HEK293T (cell line): Measurements from ENCODE around the gene BLVRA.

ENCODE experiments used
- CTCF ChIA-PET: fragments of 350-600 bp; formaldehyde crosslinking; extraction: SDS; loops from one replicate; lab custom pipeline; 2021; ENCODE audit warnings: antibody characterized with exemption, inconsistent platforms; lab: Yijun Ruan, JAX
- POLR2A ChIA-PET: fragments of 350-600 bp; formaldehyde crosslinking; extraction: SDS; loops from one replicate; lab custom pipeline; 2020; ENCODE audit warnings: antibody characterized with exemption, inconsistent platforms; lab: Yijun Ruan, JAX
- DNase-seq: peaks from one replicate; pipeline ENCODE4 v3.0.0; 2012; ENCODE audit warnings: mixed read lengths; ENCODE audit errors: extremely low spot score
- ARNT ChIP-seq: fragments of 450-650 bp; IDR thresholded peaks from 2 replicates; pipeline ENCODE4 v1.6.1; 2017; ENCODE audit warnings: mild to moderate bottlenecking
- BHLHE40 ChIP-seq: fragments of 450-650 bp; IDR thresholded peaks from 2 replicates; pipeline ENCODE4 v1.6.1; 2016; ENCODE audit warnings: mild to moderate bottlenecking, moderate library complexity, borderline replicate concordance
- CTBP1 ChIP-seq: fragments of 450-650 bp; IDR thresholded peaks from 2 replicates; pipeline ENCODE4 v1.6.1; 2016; ENCODE audit warnings: borderline replicate concordance
- ELF4 ChIP-seq: fragments of 450-650 bp; IDR thresholded peaks from 2 replicates; pipeline ENCODE4 v1.6.1; 2017; ENCODE audit warnings: antibody characterized with exemption
- FOXA1 ChIP-seq: fragments of 450-650 bp; IDR thresholded peaks from 2 replicates; pipeline ENCODE4 v1.6.1; 2016; ENCODE audit warnings: mild to moderate bottlenecking
- FOXK2 ChIP-seq: fragments of 450-650 bp; IDR thresholded peaks from 2 replicates; pipeline ENCODE4 v1.6.1; 2016; ENCODE audit warnings: mild to moderate bottlenecking
- FOXM1 ChIP-seq: fragments of 450-650 bp; IDR thresholded peaks from 2 replicates; pipeline ENCODE4 v1.6.1; 2017; ENCODE audit warnings: mild to moderate bottlenecking, borderline replicate concordance
- HDGF ChIP-seq: fragments of 450-650 bp; IDR thresholded peaks from 2 replicates; pipeline ENCODE4 v1.6.1; 2017; ENCODE audit warnings: antibody characterized with exemption, borderline replicate concordance
- L3MBTL2 ChIP-seq: fragments of 450-650 bp; conservative IDR thresholded peaks from 2 replicates; pipeline ENCODE4 v1.6.1; 2016; ENCODE audit warnings: mild to moderate bottlenecking
- LEF1 ChIP-seq: fragments of 450-650 bp; IDR thresholded peaks from 2 replicates; pipeline ENCODE4 v1.6.1; 2017; ENCODE audit warnings: mild to moderate bottlenecking, borderline replicate concordance
- NFRKB ChIP-seq: fragments of 450-650 bp; IDR thresholded peaks from 2 replicates; pipeline ENCODE4 v1.6.1; 2016; ENCODE audit warnings: mild to moderate bottlenecking, moderate library complexity
- SP1 ChIP-seq: fragments of 450-650 bp; IDR thresholded peaks from 2 replicates; pipeline ENCODE4 v1.6.1; 2017
- SUZ12 ChIP-seq: fragments of 450-650 bp; IDR thresholded peaks from 2 replicates; pipeline ENCODE4 v1.6.1; 2016; ENCODE audit warnings: mild to moderate bottlenecking
- TARDBP ChIP-seq: fragments of 450-650 bp; IDR thresholded peaks from 2 replicates; pipeline ENCODE4 v1.6.1; 2016
- ZNF384 ChIP-seq: fragments of 450-650 bp; IDR thresholded peaks from 2 replicates; pipeline ENCODE4 v1.6.1; 2016
- TF ChIP-seq, protein P1 (sequence below): fragments of 450-650 bp; IDR thresholded peaks from 2 replicates; pipeline ENCODE4 v1.6.1; 2016

BLVRA gene

DNA sequence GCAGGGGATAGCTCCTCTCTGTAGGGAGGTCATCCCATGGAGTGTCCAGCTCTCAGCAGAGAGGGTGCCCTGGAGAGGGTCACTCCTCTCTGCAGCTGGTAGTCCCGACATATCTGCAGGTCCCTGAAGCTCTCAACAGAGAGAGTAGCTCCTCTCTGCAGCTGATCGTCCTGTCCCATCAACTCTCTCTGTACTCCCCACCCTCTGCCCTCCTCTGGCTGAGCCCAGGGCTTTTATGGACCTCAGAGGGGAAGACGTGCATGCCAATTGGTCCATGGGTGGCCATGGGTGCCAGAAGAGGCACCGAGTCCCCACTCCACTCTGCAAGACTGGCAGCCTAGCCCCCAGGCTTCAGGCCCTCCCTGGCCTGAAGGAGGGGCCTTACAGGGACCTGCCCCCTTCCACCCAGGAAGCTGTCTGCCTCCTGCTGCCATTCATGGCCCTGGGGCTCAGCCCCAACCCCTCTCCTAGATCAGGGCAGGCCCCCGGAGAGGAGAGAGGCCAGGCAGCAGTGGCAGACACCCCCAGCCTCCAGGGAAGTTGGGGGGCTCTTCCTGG is 9.0 kb upstream of the BLVRA start:
- DNase-seq = no peak
- TF ChIP-seq FOXM1 (no peak), CTBP1 (no peak), L3MBTL2 (no peak), NFRKB (no peak), SUZ12 (no peak), ZNF384 (no peak), SP1 (no peak), HDGF (no peak), FOXA1 (no peak), ARNT (no peak), LEF1 (no peak), BHLHE40 (no peak), ELF4 (no peak), FOXK2 (no peak), TARDBP (no peak)
- TF ChIP-seq, protein P1, sequence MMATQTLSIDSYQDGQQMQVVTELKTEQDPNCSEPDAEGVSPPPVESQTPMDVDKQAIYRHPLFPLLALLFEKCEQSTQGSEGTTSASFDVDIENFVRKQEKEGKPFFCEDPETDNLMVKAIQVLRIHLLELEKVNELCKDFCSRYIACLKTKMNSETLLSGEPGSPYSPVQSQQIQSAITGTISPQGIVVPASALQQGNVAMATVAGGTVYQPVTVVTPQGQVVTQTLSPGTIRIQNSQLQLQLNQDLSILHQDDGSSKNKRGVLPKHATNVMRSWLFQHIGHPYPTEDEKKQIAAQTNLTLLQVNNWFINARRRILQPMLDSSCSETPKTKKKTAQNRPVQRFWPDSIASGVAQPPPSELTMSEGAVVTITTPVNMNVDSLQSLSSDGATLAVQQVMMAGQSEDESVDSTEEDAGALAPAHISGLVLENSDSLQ = no peak
- POLR2A ChIA-PET = interaction anchor here (1.4 kb wide), 1 partner anchor 9 kb away, joined by 4 read pairs; the partner anchor contains the start of gene BLVRA
- CTCF ChIA-PET = interaction anchor here (0.8 kb wide), 1 partner anchor 10 kb away, joined by 4 read pairs; the partner anchor contains the start of gene BLVRA

DNA sequence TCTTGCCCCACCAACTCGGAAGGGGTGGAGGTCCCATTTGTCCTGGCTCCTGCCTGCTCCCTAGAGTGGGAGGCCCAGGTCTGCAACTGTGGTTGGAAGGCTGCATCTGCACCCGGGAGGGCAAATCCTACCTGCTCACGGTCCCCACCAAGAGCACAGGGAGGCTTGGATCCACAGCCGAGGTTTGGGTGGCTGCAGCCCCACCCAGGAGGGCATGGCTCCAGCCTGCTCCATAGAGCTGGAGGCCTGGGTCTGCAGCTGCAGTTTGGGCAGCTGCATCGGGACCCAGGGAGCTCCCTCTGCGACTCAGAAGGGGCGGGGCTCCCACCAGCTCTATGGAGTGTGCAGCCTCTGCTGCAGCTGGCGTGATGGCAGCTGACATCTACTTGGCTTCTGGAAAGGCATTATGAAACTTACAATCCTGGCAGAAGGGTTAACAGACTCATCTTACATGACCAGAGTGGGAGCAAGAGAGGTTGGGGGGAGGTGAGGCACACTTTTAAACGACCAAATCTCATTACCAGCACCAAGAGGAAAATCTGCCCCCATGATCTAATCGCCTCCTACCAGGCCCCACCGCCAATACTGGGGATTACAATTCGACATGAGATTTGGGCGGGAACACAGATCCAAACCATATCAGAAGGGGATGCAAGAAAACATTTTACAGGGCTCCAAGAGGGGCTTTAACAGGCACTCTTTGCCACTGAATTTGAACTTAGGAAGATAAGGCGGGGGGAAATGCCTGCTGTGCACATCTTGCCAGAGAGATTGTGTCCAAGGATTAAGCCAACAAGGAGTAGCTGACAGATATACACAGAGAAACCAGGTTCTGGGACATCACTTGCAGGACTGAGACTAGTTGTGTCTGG is 8.2 kb upstream of the BLVRA start:
- DNase-seq = no peak
- ChIA-PET CTCF (interaction anchor here (0.8 kb wide), 1 partner anchor 9 kb away, joined by 4 read pairs; the partner anchor contains the start of gene BLVRA), POLR2A (interaction anchor here (1.4 kb wide), 1 partner anchor 8 kb away, joined by 4 read pairs; the partner anchor contains the start of gene BLVRA)
- TF ChIP-seq FOXA1 (no peak), ARNT (no peak), HDGF (no peak)

DNA sequence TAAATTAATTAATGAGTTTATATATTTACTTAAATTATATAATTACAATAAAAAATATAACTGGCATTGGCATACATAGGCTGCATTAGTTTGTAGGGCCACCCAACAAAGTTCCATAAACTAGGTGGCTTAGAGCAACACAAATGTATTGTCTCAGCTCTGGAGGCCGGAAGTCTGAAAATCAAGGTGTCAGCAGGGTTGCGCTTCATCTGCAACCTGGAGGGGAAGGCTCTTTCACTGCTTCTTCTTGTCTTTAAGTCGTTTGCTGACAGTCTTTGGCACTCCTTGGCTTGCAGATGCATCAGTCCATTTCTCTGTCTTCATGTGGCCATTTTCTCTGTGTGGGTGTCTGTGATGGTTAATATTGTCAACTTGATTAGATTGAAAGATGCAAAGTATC is 6.1 kb upstream of the BLVRA start:
- POLR2A ChIA-PET = no interaction called here
- CTCF ChIA-PET = no interaction called here
- DNase-seq = no peak
- no peak for TF ChIP-seq SUZ12
- no peak for TF ChIP-seq ELF4
- TF ChIP-seq ZNF384 = no peak
- TF ChIP-seq NFRKB = no peak
- no peak for TF ChIP-seq TARDBP
- TF ChIP-seq LEF1 = no peak
- no peak for TF ChIP-seq BHLHE40
- no peak for TF ChIP-seq FOXK2
- TF ChIP-seq ARNT = no peak
- TF ChIP-seq L3MBTL2 = no peak
- TF ChIP-seq, protein P1 = no peak
- TF ChIP-seq SP1 = no peak
- TF ChIP-seq CTBP1 = no peak
- no peak for TF ChIP-seq FOXM1
- no peak for TF ChIP-seq HDGF
- no peak for TF ChIP-seq FOXA1

DNA sequence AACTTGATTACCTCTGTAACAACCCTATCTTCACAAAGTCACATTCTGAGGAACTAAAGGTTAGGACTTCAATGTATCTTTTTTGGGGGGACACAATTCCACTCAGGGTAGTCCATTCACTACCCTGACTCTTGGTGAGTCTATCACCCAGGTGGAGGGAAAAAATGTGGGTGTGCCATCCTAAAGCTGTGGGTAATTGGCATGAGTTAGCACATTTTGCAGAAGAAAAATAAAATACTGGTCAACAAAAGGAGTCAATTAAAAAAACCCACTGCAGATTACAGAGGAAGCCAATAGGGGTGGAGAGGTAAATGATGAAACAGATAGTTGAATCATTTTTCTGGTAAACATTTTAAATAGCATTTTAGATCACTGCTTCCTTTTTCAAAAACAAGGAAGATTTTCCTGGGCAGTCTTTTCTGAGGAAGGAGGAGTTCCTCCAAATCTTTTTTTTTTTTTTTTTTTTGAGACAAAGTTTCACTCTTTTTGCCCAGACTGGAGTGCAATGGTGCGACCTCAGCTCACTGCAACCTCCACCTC is 5.1 kb upstream of the BLVRA start:
- no peak for TF ChIP-seq L3MBTL2
- TF ChIP-seq FOXM1 = no peak
- TF ChIP-seq SUZ12 = no peak
- TF ChIP-seq TARDBP = no peak
- no peak for TF ChIP-seq FOXK2
- no peak for TF ChIP-seq CTBP1
- no peak for TF ChIP-seq ZNF384
- TF ChIP-seq SP1 = no peak
- TF ChIP-seq BHLHE40 = no peak
- TF ChIP-seq LEF1 = no peak
- TF ChIP-seq NFRKB = no peak
- TF ChIP-seq, protein P1 = no peak
- no peak for TF ChIP-seq ARNT
- no peak for TF ChIP-seq FOXA1
- no peak for TF ChIP-seq ELF4
- no peak for TF ChIP-seq HDGF
- no peak for DNase-seq
- ChIA-PET POLR2A (interaction anchor here (0.6 kb wide), 1 partner anchor 736 kb away, joined by 5 read pairs; no protein-coding TSS in a partner anchor), CTCF (interaction anchor here (0.7 kb wide), 3 partner anchors 105 to 413 kb away, joined by 6 to 7 read pairs (median 7); no protein-coding TSS in a partner anchor)

DNA sequence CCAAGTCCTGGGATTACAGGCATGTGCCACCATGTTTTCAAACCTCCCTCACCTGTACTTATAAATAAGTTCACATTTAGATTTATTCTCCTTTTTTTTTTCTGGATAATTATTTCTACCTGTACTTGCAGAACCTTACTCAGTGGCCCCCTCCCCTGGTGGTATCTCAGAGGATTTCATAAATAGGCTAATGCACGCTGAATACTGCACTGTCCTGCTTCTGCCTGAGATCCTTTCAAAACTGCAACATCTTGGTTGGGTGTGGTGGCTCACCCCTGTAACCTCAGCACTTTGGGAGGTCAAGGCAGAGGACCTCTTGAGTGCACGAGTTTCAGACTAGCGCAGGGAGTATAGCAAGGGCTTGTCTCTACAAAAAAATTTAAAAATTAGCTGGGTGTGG is 4.6 kb upstream of the BLVRA start:
- no peak for DNase-seq
- TF ChIP-seq BHLHE40 (no peak), FOXK2 (no peak)
- ChIA-PET CTCF (interaction anchor here (0.7 kb wide), 3 partner anchors 106 to 412 kb away, joined by 6 to 7 read pairs (median 7); no protein-coding TSS in a partner anchor), POLR2A (interaction anchor here (0.6 kb wide), 1 partner anchor 736 kb away, joined by 5 read pairs; no protein-coding TSS in a partner anchor)

DNA sequence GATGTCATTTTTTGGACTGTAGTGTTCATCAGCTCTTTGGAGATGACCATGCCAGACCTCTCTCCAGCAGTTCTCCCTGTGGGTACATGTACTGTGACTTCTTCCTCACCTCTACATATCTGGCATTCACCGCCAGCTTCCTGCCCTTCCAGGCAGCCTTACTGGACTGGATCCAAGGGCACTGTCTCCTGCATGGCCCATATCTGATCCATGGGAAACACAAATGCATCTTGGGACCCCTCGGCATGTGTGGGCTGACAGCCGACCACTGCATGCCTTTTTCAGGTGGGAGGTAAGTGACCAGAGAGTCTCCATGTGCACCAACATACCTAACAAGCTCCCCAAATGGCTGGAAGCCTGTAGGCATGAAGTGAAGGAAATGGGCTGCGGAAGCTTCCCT is 3.9 kb upstream of the BLVRA start:
- ChIA-PET POLR2A (no interaction called here), CTCF (interaction anchor here (0.7 kb wide), 1 partner anchor 33 kb away, joined by 3 read pairs; no protein-coding TSS in a partner anchor)
- DNase-seq = no peak
- TF ChIP-seq HDGF (no peak), SUZ12 (no peak), TARDBP (no peak), ARNT (no peak), ELF4 (no peak), BHLHE40 (no peak), L3MBTL2 (no peak), SP1 (no peak)
